Measurements from ENCODE around the gene LRRTM1.

The LRRTM1 gene

GRCh38 chr2:80329491-80329890, 24.9 kb upstream of the LRRTM1 start:
- no peaks in the 10 kb centered on the region for H3K36me3 ChIP-seq (ENCODE audit: control insufficient read depth, insufficient read depth, low read length)
- H3K9me3 ChIP-seq (ENCODE audit: control insufficient read depth, low read length): no peaks in the 10 kb centered on the region
- H3K4me1 ChIP-seq (ENCODE audit: control insufficient read depth, insufficient read depth, low read length, poor library complexity, severe bottlenecking): no peaks in the 10 kb centered on the region
- no peaks in the 10 kb centered on the region for H3K27me3 ChIP-seq (replicated peaks; ENCODE audit: control insufficient read depth, insufficient read depth, low read length, poor library complexity, severe bottlenecking)
- H3K4me3 ChIP-seq (ENCODE audit: insufficient read depth, low read depth, low read length, poor library complexity, severe bottlenecking): no peak overlapping the region
- no peak overlapping the region for H3K27ac ChIP-seq (ENCODE audit: insufficient read depth, low read length, poor library complexity, severe bottlenecking)
- DNase-seq: no peak

DNA sequence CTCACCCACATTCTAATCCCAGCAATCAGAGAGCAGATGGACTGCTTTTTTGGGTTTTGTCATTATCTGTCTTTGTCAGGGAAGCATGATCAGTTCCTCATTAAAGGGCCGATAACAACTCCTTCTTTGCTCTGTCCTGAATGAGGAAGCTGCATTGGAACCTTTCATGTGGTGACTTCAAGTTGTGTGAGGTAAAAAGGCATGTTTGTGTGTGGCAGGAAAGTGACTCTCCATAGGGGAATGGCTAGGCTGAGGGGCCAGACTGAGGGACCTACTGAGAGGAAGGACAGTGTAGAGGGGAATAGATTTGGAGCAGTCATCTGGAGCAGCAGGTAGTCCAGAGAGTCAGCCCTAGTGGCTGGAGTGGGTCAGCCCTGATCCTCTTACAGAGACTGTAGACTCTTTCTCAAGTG, 23.6 kb upstream of the LRRTM1 start:
- Histone ChIP-seq H3K27ac (ENCODE audit: insufficient read depth, low read length, poor library complexity, severe bottlenecking) (no peak overlapping the region), H3K27me3 (replicated peaks; ENCODE audit: control insufficient read depth, insufficient read depth, low read length, poor library complexity, severe bottlenecking) (no peaks in the 10 kb centered on the region), H3K4me1 (ENCODE audit: control insufficient read depth, insufficient read depth, low read length, poor library complexity, severe bottlenecking) (no peaks in the 10 kb centered on the region), H3K9me3 (ENCODE audit: control insufficient read depth, low read length) (no peaks in the 10 kb centered on the region), H3K4me3 (ENCODE audit: insufficient read depth, low read depth, low read length, poor library complexity, severe bottlenecking) (no peak overlapping the region), H3K36me3 (ENCODE audit: control insufficient read depth, insufficient read depth, low read length) (no peaks in the 10 kb centered on the region)
- DNase-seq: no peak

DNA sequence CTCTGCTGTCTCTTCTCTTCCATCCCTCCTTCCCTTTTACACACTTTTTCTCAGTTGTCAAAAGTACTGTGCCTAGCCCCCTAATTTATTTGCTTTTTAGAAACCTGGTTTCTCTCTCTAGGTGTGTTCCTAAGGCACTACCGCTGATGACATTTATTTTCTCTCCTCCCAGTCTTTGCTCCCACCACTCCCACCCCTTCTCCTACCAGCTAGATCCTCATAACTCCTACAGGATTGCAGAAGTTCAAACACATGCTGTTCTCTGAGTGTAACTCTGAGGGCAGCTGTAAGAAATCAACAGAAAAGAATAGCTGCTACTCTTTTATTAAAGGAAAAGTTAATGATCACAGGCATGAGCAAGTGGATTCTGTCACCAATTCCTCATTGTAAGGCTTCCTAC, 22.3 kb upstream of the LRRTM1 start:
- H3K27me3 ChIP-seq (replicated peaks; ENCODE audit: control insufficient read depth, insufficient read depth, low read length, poor library complexity, severe bottlenecking): no peaks in the 10 kb centered on the region
- no peak overlapping the region for H3K4me3 ChIP-seq (ENCODE audit: insufficient read depth, low read depth, low read length, poor library complexity, severe bottlenecking)
- H3K4me1 ChIP-seq (ENCODE audit: control insufficient read depth, insufficient read depth, low read length, poor library complexity, severe bottlenecking): no peaks in the 10 kb centered on the region
- H3K9me3 ChIP-seq (ENCODE audit: control insufficient read depth, low read length): no peaks in the 10 kb centered on the region
- DNase-seq: no peak
- no peak overlapping the region for H3K27ac ChIP-seq (ENCODE audit: insufficient read depth, low read length, poor library complexity, severe bottlenecking)
- H3K36me3 ChIP-seq (ENCODE audit: control insufficient read depth, insufficient read depth, low read length): no peaks in the 10 kb centered on the region

DNA sequence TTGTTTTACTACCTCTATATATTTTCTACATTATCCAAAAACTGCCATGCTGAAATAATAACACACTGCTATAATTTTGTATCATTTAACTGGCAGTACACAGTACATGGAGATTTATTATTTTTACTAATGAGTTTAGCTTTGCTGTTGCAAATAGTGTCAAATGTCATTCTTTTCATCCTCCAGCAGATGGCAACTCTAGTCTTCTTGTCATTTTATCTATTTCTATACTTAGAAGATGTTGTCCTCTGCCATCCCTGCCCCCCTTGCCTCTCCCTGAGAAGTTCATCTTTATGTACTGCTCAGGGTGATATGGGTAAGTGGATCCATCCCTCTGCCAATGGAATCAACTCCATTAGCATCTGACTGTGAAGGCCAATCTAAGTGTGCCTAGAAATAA, 21.7 kb upstream of the LRRTM1 start:
- H3K36me3 ChIP-seq (ENCODE audit: control insufficient read depth, insufficient read depth, low read length): no peaks in the 10 kb centered on the region
- no peak for DNase-seq
- H3K27ac ChIP-seq (ENCODE audit: insufficient read depth, low read length, poor library complexity, severe bottlenecking): no peak overlapping the region
- no peaks in the 10 kb centered on the region for H3K9me3 ChIP-seq (ENCODE audit: control insufficient read depth, low read length)
- H3K4me1 ChIP-seq (ENCODE audit: control insufficient read depth, insufficient read depth, low read length, poor library complexity, severe bottlenecking): no peaks in the 10 kb centered on the region
- H3K27me3 ChIP-seq (replicated peaks; ENCODE audit: control insufficient read depth, insufficient read depth, low read length, poor library complexity, severe bottlenecking): no peaks in the 10 kb centered on the region
- no peak overlapping the region for H3K4me3 ChIP-seq (ENCODE audit: insufficient read depth, low read depth, low read length, poor library complexity, severe bottlenecking)

DNA sequence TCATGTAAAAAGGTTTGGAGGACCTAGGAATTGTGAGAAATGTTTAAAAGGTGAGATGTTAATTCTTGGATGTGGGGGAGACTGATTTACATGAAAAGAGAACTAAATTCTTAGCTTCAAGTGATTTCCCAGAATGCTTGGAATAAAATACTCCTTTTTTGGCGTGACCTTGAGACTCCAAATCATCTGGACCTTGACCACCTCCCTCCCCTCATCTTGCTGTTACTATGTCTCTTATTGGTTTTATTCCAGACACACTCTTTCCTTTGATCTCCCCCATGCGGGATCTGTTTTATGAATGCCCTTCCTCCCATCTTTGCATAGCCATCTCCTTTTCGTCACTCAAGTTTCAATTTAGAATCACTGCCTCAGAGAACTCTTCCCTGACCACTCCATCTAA, 20.0 kb upstream of the LRRTM1 start:
- H3K27me3 ChIP-seq (replicated peaks; ENCODE audit: control insufficient read depth, insufficient read depth, low read length, poor library complexity, severe bottlenecking): no peaks in the 10 kb centered on the region
- no peak for DNase-seq

GRCh38 chr2:80323610-80324009, 19.1 kb upstream of the LRRTM1 start:
- H3K9me3 ChIP-seq (ENCODE audit: control insufficient read depth, low read length): no peaks in the 10 kb centered on the region
- no peaks in the 10 kb centered on the region for H3K4me1 ChIP-seq (ENCODE audit: control insufficient read depth, insufficient read depth, low read length, poor library complexity, severe bottlenecking)
- no peaks in the 10 kb centered on the region for H3K27me3 ChIP-seq (replicated peaks; ENCODE audit: control insufficient read depth, insufficient read depth, low read length, poor library complexity, severe bottlenecking)
- no peak overlapping the region for H3K4me3 ChIP-seq (ENCODE audit: insufficient read depth, low read depth, low read length, poor library complexity, severe bottlenecking)
- DNase-seq: no peak
- H3K27ac ChIP-seq (ENCODE audit: insufficient read depth, low read length, poor library complexity, severe bottlenecking): no peak overlapping the region
- no peaks in the 10 kb centered on the region for H3K36me3 ChIP-seq (ENCODE audit: control insufficient read depth, insufficient read depth, low read length)

More for the DNA sequence above, 20.0 kb upstream of the LRRTM1 start:
- no peaks in the 10 kb centered on the region for H3K36me3 ChIP-seq (ENCODE audit: control insufficient read depth, insufficient read depth, low read length)
- no peak overlapping the region for H3K4me3 ChIP-seq (ENCODE audit: insufficient read depth, low read depth, low read length, poor library complexity, severe bottlenecking)
- H3K4me1 ChIP-seq (ENCODE audit: control insufficient read depth, insufficient read depth, low read length, poor library complexity, severe bottlenecking): no peaks in the 10 kb centered on the region
- no peak overlapping the region for H3K27ac ChIP-seq (ENCODE audit: insufficient read depth, low read length, poor library complexity, severe bottlenecking)
- H3K9me3 ChIP-seq (ENCODE audit: control insufficient read depth, low read length): no peaks in the 10 kb centered on the region

DNA sequence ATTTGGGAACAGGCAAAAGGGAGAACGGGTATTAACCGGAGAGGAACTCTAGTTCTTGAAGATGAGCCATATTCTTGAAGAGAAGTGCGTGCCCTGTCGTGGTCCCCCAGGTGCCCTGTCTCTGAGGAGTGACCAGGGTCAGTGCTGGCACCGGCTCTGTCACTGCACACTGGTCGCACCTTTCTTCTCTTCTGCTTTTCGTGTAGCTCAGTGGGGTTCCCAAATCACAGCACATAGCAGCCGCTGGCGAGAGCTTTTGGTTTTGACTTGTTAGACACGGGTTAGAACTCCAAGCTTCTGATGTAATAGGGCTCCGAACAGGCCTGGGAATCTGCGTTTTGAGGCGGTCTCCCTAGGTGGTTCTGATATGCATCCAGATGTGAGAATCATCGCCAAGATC, 18.4 kb upstream of the LRRTM1 start:
- Histone ChIP-seq H3K36me3 (ENCODE audit: control insufficient read depth, insufficient read depth, low read length) (no peaks in the 10 kb centered on the region), H3K27ac (ENCODE audit: insufficient read depth, low read length, poor library complexity, severe bottlenecking) (no peak overlapping the region), H3K4me3 (ENCODE audit: insufficient read depth, low read depth, low read length, poor library complexity, severe bottlenecking) (no peak overlapping the region), H3K9me3 (ENCODE audit: control insufficient read depth, low read length) (no peaks in the 10 kb centered on the region), H3K27me3 (replicated peaks; ENCODE audit: control insufficient read depth, insufficient read depth, low read length, poor library complexity, severe bottlenecking) (no peaks in the 10 kb centered on the region), H3K4me1 (ENCODE audit: control insufficient read depth, insufficient read depth, low read length, poor library complexity, severe bottlenecking) (no peaks in the 10 kb centered on the region)
- no peak for DNase-seq

- no peak overlapping the region for H3K4me3 ChIP-seq (ENCODE audit: insufficient read depth, low read depth, low read length, poor library complexity, severe bottlenecking)
- no peaks in the 10 kb centered on the region for H3K36me3 ChIP-seq (ENCODE audit: control insufficient read depth, insufficient read depth, low read length)
- DNase-seq: no peak
- H3K4me1 ChIP-seq (ENCODE audit: control insufficient read depth, insufficient read depth, low read length, poor library complexity, severe bottlenecking): no peaks in the 10 kb centered on the region
- H3K27me3 ChIP-seq (replicated peaks; ENCODE audit: control insufficient read depth, insufficient read depth, low read length, poor library complexity, severe bottlenecking): no peaks in the 10 kb centered on the region
- no peaks in the 10 kb centered on the region for H3K9me3 ChIP-seq (ENCODE audit: control insufficient read depth, low read length)
- H3K27ac ChIP-seq (ENCODE audit: insufficient read depth, low read length, poor library complexity, severe bottlenecking): no peak overlapping the region
These were observed 17.9 kb upstream of the LRRTM1 start for GRCh38 chr2:80322311-80322920.

DNA sequence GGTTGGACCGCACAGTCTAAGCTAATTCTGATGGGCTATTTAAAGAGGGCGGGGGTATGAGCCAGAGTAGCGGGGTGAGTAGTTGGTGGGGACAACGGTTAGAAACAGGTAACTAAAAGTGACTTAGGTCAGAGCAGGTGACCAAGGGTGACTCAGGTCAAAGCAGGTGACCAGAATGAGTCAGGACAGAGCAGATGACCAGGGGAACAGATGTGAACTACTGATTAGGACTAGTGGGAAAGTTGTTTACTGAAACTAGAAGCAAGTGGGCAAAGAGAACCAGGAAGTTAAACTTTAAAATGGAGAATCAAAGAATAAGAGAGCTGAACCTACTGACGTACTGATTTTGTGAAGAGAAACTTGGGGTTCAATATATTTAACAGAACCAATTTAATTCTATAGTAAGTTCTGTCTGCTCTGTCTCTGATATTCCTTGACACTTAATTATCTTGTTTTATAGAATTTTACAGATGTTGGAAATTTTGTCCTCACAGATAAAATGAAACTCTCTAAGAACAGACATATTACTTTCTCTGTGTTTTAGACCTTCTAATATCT, 7.8 kb upstream of the LRRTM1 start:
- H3K27me3 ChIP-seq (replicated peaks; ENCODE audit: control insufficient read depth, insufficient read depth, low read length, poor library complexity, severe bottlenecking): no peaks in the 10 kb centered on the region
- no peaks in the 10 kb centered on the region for H3K4me1 ChIP-seq (ENCODE audit: control insufficient read depth, insufficient read depth, low read length, poor library complexity, severe bottlenecking)
- H3K4me3 ChIP-seq (ENCODE audit: insufficient read depth, low read depth, low read length, poor library complexity, severe bottlenecking): no peak overlapping the region
- DNase-seq: no peak
- H3K36me3 ChIP-seq (ENCODE audit: control insufficient read depth, insufficient read depth, low read length): no peaks in the 10 kb centered on the region
- no peaks in the 10 kb centered on the region for H3K9me3 ChIP-seq (ENCODE audit: control insufficient read depth, low read length)
- H3K27ac ChIP-seq (ENCODE audit: insufficient read depth, low read length, poor library complexity, severe bottlenecking): no peak overlapping the region

DNA sequence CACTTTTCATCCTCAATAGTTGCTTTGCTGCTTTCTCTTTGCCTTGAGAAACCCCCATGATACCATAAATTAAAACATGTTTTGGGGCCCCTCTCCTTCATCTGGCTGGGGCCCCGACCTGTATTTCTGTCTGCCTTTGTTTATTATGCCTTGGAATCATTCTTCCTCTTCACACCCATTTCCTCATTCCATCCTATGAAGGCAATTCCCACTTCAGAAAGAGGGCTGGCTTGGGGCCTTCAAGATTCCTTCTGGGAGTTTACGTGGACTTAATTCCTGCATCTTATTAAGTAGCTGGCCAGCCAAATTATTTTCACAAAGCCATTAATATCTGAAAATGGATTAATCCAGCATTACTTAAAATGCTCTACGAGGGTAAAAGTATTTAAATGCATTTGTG, 6.8 kb upstream of the LRRTM1 start:
- Histone ChIP-seq H3K27me3 (replicated peaks; ENCODE audit: control insufficient read depth, insufficient read depth, low read length, poor library complexity, severe bottlenecking) (no peaks in the 10 kb centered on the region), H3K4me1 (ENCODE audit: control insufficient read depth, insufficient read depth, low read length, poor library complexity, severe bottlenecking) (no peaks in the 10 kb centered on the region)

More for the DNA sequence above, 6.8 kb upstream of the LRRTM1 start:
- Histone ChIP-seq H3K4me3 (ENCODE audit: insufficient read depth, low read depth, low read length, poor library complexity, severe bottlenecking) (no peak overlapping the region), H3K36me3 (ENCODE audit: control insufficient read depth, insufficient read depth, low read length) (no peaks in the 10 kb centered on the region), H3K9me3 (ENCODE audit: control insufficient read depth, low read length) (no peaks in the 10 kb centered on the region), H3K27ac (ENCODE audit: insufficient read depth, low read length, poor library complexity, severe bottlenecking) (no peak overlapping the region)
- DNase-seq: no peak
